Activated T-helper 1 cell treated with anti-CD3 and anti-CD28 coated beads, Interleukin-12 subunit alpha, Interleukin-12 subunit beta, Interleukin-2, Interleukin-4 antibody, amounts not matched to agents 30 ng/mL and 10 ng/mL and 1 ng/mL, durations not matched to agents 14 hours and 24 hours and 36 hours (primary cell): ENCODE results near the gene MSRB1. TPM values are rescaled to one million over a fixed set of nuclear protein-coding genes. Genes with fewer than 3 reads are reported as not detected.

Experiments
- DNase-seq: peaks from one replicate; pipeline ENCODE4 v3.0.0; 2021; ENCODE audit warnings: low spot score
- H3K27ac Mint-ChIP-seq: one replicate; pipeline ENCODE4 v1.8.0; 2021; ENCODE audit warnings: mild to moderate bottlenecking, mixed read lengths
- H3K27me3 Mint-ChIP-seq: one replicate; pipeline ENCODE4 v1.8.0; 2022; ENCODE audit warnings: mild to moderate bottlenecking, moderate library complexity, mixed read lengths; ENCODE audit not compliant: insufficient read depth
- H3K36me3 Mint-ChIP-seq: one replicate; pipeline ENCODE4 v1.8.0; 2021; ENCODE audit warnings: low read depth, mixed read lengths
- H3K4me1 Mint-ChIP-seq: one replicate; pipeline ENCODE4 v1.8.0; 2021; ENCODE audit warnings: low read depth, mixed read lengths
- H3K4me3 Mint-ChIP-seq: one replicate; pipeline ENCODE4 v1.8.0; 2021; ENCODE audit warnings: mild to moderate bottlenecking, moderate library complexity, mixed read lengths
- H3K9me3 Mint-ChIP-seq: one replicate; pipeline ENCODE4 v1.8.0; 2021; ENCODE audit warnings: mixed read lengths
- intact Hi-C: fragments of 100-400 bp; cut with micrococcal nuclease; formaldehyde crosslinking; loops from one replicate; pipeline ENCODE4 v1.15.1; 2024
- total RNA-seq: library from RNA; stranded (reverse); gene quantifications from 2 replicates; pipeline ENCODE4 v1.2.3, GENCODE V29; 2022

MSRB1 gene
- total RNA-seq, 1 donor from 2014 or later: 22.1 TPM

- Mint-ChIP-seq H3K4me3 (no peak overlapping the region), H3K9me3 (no peaks in the 10 kb centered on the region), H3K4me1 (no peaks in the 10 kb centered on the region), H3K27me3 (peaks cover 46% of the 10 kb centered on the region), H3K36me3 (no peaks in the 10 kb centered on the region), H3K27ac (no peak overlapping the region)
- DNase-seq: no peak
- intact Hi-C loops: no loop called here
Measured at GRCh38 chr16:1919327-1919998, 23.5 kb downstream of the MSRB1 start.

GRCh38 chr16:1918351-1919326 lies 24.4 kb downstream of the MSRB1 start, which contains the start of gene HS3ST6:
TSS of gene HS3ST6 (minus strand) at chr16:1918415. CDS start at chr16:1918323, 92 bp downstream.
- Mint-ChIP-seq H3K27me3 (peaks cover 46% of the 10 kb centered on the region), H3K4me3 (no peak within 1 kb of the TSS), H3K4me1 (no peaks in the 10 kb centered on the region), H3K9me3 (no peaks in the 10 kb centered on the region), H3K27ac (no peak within 1 kb of the TSS), H3K36me3 (no peaks in the 10 kb centered on the region)
- intact Hi-C loops: no loop called here
- no peak for DNase-seq

GRCh38 chr16:1917665-1918350 lies 25.2 kb downstream of the MSRB1 start:
- Mint-ChIP-seq H3K9me3 (no peaks in the 10 kb centered on the region), H3K36me3 (no peaks in the 10 kb centered on the region), H3K27me3 (peaks cover 41% of the 10 kb centered on the region), H3K27ac (no peak overlapping the region), H3K4me3 (no peak overlapping the region), H3K4me1 (no peaks in the 10 kb centered on the region)
- intact Hi-C loops: no loop called here
- DNase-seq: no peak

- no peak overlapping the region for H3K27ac Mint-ChIP-seq
- no peaks in the 10 kb centered on the region for H3K36me3 Mint-ChIP-seq
- H3K27me3 Mint-ChIP-seq: peaks cover 36% of the 10 kb centered on the region
- no peaks in the 10 kb centered on the region for H3K9me3 Mint-ChIP-seq
- no peaks in the 10 kb centered on the region for H3K4me1 Mint-ChIP-seq
- intact Hi-C loops: no loop called here
- no peak overlapping the region for H3K4me3 Mint-ChIP-seq
- no peak for DNase-seq
Measured at GRCh38 chr16:1917056-1917664, 25.8 kb downstream of the MSRB1 start.

- no peak for DNase-seq
- no peak overlapping the region for H3K27ac Mint-ChIP-seq
- H3K36me3 Mint-ChIP-seq: no peaks in the 10 kb centered on the region
- H3K4me1 Mint-ChIP-seq: no peaks in the 10 kb centered on the region
- intact Hi-C loops: no loop called here
- H3K9me3 Mint-ChIP-seq: no peaks in the 10 kb centered on the region
- H3K27me3 Mint-ChIP-seq: peaks cover 33% of the 10 kb centered on the region
- no peak overlapping the region for H3K4me3 Mint-ChIP-seq
Measured at GRCh38 chr16:1916640-1916990, 26.4 kb downstream of the MSRB1 start.

- no peak overlapping the region for H3K4me3 Mint-ChIP-seq
- H3K36me3 Mint-ChIP-seq: no peaks in the 10 kb centered on the region
- no peak overlapping the region for H3K27ac Mint-ChIP-seq
- intact Hi-C loops: no loop called here
- DNase-seq: no peak
- H3K27me3 Mint-ChIP-seq: peaks cover 28% of the 10 kb centered on the region
- no peaks in the 10 kb centered on the region for H3K9me3 Mint-ChIP-seq
- H3K4me1 Mint-ChIP-seq: no peaks in the 10 kb centered on the region
Measured at GRCh38 chr16:1915732-1916639, 27.0 kb downstream of the MSRB1 start.

GRCh38 chr16:1914988-1915387 lies 28.0 kb downstream of the MSRB1 start:
- peaks cover 22% of the 10 kb centered on the region for H3K27me3 Mint-ChIP-seq
- H3K27ac Mint-ChIP-seq: no peak overlapping the region
- no peak for DNase-seq
- no peaks in the 10 kb centered on the region for H3K4me1 Mint-ChIP-seq
- H3K4me3 Mint-ChIP-seq: no peak overlapping the region
- no peaks in the 10 kb centered on the region for H3K36me3 Mint-ChIP-seq
- H3K9me3 Mint-ChIP-seq: no peaks in the 10 kb centered on the region
- intact Hi-C loops: no loop called here

- Mint-ChIP-seq H3K4me1 (no peaks in the 10 kb centered on the region), H3K4me3 (no peak overlapping the region), H3K9me3 (no peaks in the 10 kb centered on the region), H3K27me3 (peaks cover 22% of the 10 kb centered on the region), H3K36me3 (no peaks in the 10 kb centered on the region), H3K27ac (no peak overlapping the region)
- DNase-seq: no peak
- intact Hi-C loops: no loop called here
Measured at GRCh38 chr16:1914084-1914608, 28.9 kb downstream of the MSRB1 start.

- H3K36me3 Mint-ChIP-seq: no peaks in the 10 kb centered on the region
- no peak overlapping the region for H3K4me3 Mint-ChIP-seq
- no peaks in the 10 kb centered on the region for H3K4me1 Mint-ChIP-seq
- DNase-seq: no peak
- H3K9me3 Mint-ChIP-seq: no peaks in the 10 kb centered on the region
- intact Hi-C loops: no loop called here
- no peak overlapping the region for H3K27ac Mint-ChIP-seq
- peaks cover 21% of the 10 kb centered on the region for H3K27me3 Mint-ChIP-seq
Measured at GRCh38 chr16:1913327-1914083, 29.5 kb downstream of the MSRB1 start.

- Mint-ChIP-seq H3K4me3 (no peak overlapping the region), H3K27me3 (peaks cover 21% of the 10 kb centered on the region), H3K27ac (no peak overlapping the region), H3K9me3 (no peaks in the 10 kb centered on the region), H3K36me3 (no peaks in the 10 kb centered on the region), H3K4me1 (no peaks in the 10 kb centered on the region)
- intact Hi-C loops: no loop called here
- DNase-seq: no peak
Measured at GRCh38 chr16:1912215-1912543, 30.8 kb downstream of the MSRB1 start.

GRCh38 chr16:1911467-1912214 lies 31.4 kb downstream of the MSRB1 start:
- Mint-ChIP-seq H3K27me3 (peaks cover 15% of the 10 kb centered on the region), H3K9me3 (no peaks in the 10 kb centered on the region), H3K36me3 (no peaks in the 10 kb centered on the region), H3K4me3 (no peak overlapping the region), H3K27ac (no peak overlapping the region), H3K4me1 (no peaks in the 10 kb centered on the region)
- DNase-seq: no peak
- intact Hi-C loops: no loop called here
